Hematopoietic multipotent progenitor cell treated with erythropoietin and hydrocortisone succinate and interleukin-3 and kit ligand, for 8 days (in vitro differentiated cells): ENCODE measurements around the gene TP63.
"Not testable (repeated sequence)": the region's sequence is repeated elsewhere in the genome, so short reads cannot be mapped to it uniquely, and the experiment has no call there.

Source experiments
- DNase-seq: peaks from one replicate; pipeline ENCODE4 v3.0.0-alpha.2; 2015

The TP63 gene

GRCh38 chr3:189631373-189631408 lies at the start of gene TP63:
Gene TP63 (plus strand): TSS chr3:189631389. CDS start chr3:189631516, 127 bp downstream.
- no peak for DNase-seq

- no peak for DNase-seq
Measured at GRCh38 chr3:189582179-189582578, 49.0 kb upstream of the TP63 start.

GRCh38 chr3:189584645-189585044 lies 46.5 kb upstream of the TP63 start:
- no peak for DNase-seq

DNA sequence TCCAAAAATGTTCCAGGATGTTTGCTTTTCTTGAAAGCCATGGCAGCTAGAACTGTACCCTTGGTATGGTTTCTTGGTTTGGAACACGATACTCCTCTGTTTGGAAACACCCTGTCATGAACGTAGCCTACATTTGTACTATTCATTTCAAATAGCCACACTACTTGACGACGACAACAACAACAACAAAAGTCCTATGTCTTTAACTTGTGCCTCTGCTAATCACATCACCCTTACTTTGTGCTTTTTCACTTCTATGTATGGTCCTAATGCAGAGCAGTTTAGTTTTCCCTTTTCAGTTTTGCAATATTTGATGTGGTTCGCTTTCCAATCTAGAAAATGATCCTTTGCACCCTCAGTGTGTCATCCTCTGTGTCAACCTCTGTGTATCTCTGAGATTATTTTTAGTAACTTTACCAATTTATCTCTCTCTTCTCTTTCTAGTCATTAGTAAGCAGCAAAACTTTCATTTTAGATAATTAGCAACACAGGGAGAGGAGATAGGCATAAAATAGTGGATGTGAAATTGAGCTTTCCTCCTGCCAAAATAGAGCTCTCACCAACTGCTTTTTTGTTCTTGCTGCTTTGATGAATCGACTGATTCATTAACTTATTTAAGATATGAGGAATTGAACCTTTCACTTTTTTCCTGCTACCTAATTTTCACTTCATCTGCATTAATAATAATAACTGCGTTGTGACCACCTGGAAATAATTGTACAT lies 44.1 kb upstream of the TP63 start:
- DNase-seq, result no peak

- no peak for DNase-seq
Measured at GRCh38 chr3:189587664-189588040, 43.5 kb upstream of the TP63 start.

GRCh38 chr3:189588070-189588469 lies 43.1 kb upstream of the TP63 start:
- DNase-seq, result no peak

DNA sequence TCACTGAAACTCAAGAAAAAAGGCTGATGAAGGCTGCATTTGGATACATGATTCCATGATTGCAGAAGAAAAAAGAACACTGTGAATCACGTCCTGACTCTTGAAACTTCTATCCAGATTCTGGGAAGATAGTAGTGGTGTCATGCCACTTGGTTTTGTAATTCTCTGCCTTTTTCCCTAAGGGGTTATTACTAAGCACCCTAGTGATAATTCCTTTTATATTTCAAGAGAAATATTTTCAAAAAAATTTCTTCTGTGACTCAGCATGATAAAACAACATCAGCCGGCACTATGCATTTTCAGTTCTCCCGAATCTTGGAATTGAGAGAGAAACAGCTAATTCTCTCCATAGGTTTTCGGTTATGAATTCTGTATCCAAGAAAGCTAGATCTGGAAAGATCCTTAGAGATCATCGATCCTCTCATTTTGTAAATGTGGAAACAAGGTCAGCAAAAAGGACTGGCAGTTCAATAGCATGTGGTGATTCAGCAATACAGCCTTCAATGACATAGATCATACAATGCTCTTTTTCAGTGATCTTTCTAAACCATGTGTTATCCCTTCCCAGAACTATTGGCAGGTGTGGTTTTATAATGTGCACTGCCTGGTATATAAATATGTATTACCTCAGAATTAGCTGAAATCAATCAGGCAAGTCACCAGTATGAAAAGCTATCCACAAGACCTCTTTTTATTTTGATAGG lies 42.6 kb upstream of the TP63 start:
- no peak for DNase-seq

GRCh38 chr3:189589179-189589569 lies 42.0 kb upstream of the TP63 start:
- no peak for DNase-seq

DNA sequence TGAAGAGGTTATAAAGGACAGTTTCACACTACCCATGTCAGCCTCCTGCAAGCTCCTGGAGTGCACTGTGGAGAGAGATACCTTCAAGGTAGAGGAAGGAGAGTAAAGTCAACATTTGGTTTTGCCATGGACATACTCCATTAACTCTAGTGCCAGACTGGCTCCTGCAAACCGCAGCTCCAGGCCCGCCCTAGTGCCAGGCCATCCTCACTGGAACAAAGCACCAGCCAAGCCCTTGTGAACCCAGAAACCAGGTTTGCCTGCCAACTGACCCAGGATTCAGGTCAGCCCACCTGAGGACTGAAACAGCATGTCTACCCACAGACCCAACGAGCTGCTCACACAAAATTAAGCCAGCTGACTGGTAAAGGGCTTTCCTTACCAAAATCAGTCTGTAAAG lies 41.0 kb upstream of the TP63 start:
- no peak for DNase-seq

- no peak for DNase-seq
Measured at GRCh38 chr3:189593581-189593980, 37.6 kb upstream of the TP63 start.

DNA sequence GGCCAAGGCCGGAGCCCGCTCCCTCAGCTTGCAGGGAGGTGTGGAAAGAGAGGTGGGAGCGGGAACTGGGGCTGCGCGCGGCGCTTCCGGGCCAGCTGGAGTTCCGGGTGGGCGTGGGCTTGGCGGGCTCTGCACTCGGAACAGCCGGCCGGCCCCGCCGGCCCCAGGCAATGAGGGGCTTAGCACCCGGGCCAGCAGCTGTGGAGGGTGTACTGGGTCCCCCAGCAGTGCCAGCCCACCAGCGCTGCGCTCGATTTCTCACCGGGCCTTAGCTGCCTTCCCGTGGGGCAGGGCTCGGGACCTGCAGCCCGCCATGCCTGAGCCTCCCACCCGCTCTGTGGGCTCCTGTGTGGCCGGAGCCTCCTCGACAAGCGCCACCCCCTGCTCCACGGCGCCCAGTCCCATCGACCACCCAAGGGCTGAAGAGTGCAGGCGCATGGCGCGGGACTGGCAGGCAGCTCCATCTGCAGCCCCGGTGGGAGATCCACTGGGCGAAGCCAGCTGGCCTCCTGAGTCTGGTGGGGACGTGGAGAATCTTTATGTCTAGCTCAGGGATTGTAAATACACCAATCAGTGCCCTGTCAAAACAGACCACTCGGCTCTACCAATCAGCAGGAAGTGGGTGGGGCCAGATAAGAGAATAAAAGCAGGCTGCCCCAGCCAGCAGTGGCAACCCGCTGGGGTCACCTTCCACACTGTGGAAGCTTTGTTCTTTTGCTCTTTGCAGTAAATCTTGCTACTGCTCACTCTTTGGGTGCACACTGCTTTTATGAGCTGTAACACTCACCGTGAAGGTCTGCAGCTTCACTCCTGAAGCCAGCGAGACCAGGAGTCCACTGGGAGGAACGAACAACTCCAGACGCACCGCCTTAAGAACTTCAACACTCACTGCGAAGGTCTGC lies 34.9 kb upstream of the TP63 start:
- not testable (repeated sequence) for DNase-seq

DNA sequence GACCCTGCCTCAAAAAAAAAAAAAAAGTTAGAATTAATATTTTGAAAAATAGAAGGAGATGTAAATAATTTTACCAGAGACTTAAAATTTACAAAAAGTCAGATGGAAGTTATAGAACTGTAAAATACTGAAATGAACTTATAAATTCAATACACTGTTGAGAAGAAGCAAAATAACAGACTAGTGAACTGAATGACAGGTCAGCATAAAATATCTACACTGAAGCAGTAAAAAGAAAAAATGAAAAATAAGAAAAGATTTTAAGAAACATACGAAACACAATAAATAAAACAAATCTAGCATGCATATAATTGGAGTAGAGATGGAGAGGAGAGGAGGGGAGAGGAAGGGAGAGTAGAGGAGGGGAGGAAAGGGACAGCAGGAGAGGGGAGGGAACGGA lies 33.3 kb upstream of the TP63 start:
- no peak for DNase-seq

DNA sequence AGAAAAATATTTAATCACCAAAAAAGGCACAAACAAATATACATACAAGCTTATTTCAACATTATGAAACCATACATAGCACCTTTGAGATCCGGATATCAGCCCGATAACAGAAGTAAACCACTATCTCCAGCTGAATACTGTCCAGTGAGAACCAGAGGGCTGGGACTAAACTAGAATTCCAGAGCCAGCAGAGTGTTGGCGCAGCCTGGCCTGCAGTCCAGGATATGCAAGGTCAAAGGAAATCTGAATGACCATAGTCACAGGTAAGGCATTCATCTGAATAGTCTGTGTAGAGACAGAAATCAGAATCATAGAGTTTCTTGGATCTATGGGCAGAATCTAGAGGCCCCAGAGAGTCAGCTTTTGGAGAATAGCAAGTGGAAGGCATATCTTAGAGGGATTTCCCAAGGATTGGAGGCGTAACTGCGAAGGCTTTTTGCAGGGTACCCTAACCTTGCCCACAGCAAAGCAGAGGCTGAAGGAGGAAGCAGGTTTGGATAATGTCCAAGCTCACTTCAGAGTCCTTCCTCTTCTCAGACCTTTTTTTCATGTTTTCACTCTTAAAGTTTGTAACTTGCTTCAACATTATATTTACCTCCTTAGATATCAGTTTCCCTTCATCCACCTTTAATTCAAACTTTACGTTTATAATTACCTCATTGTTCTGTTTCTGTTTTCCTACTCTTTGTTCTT lies 32.5 kb upstream of the TP63 start:
- no peak for DNase-seq

- DNase-seq, result no peak
Measured at GRCh38 chr3:189602471-189602870, 28.7 kb upstream of the TP63 start.

GRCh38 chr3:189605717-189606116 lies 25.5 kb upstream of the TP63 start:
- DNase-seq, result no peak

DNA sequence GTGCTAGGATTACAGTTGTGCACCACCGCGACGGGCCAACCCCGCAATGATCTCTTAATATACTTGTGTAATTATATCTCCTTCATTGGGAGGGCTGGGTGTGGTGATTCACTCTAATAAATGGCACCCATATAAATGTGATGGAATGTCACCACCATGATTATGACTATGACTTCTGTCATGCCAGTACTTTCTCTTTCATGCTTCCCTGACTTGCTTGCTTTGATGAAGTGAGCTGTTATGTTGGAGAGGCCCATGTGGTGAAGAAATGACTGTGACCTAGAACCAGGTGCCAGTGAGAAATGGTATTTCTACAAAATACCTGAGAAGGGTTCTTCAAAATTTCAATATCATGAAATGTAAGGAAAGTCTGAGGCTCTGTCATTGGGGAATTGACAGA lies 24.4 kb upstream of the TP63 start:
- no peak for DNase-seq

- not testable (repeated sequence) for DNase-seq
Measured at GRCh38 chr3:189612641-189613040, 18.5 kb upstream of the TP63 start.

DNA sequence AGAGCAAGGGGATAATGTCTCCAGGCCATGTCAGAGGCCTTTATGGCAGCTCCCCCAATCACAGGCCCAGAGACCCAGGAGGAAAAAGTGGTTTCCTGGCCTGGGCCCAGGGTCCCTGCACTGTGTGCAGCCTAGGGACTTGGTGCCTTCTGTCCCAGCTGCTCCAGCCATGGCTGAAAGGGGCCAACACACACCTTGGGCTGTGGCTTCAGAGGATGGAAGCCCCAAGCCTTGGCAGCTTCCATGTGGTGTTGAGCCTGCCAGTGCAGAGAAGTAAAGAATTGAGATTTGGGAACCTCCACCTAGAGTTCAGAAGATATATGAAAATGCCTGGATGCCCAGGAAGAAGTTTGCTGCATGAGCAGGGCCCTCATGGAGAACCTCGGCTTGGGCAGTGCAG lies 18.1 kb upstream of the TP63 start:
- no peak for DNase-seq

GRCh38 chr3:189621948-189622603 lies 9.1 kb upstream of the TP63 start:
- DNase-seq, result no peak

DNA sequence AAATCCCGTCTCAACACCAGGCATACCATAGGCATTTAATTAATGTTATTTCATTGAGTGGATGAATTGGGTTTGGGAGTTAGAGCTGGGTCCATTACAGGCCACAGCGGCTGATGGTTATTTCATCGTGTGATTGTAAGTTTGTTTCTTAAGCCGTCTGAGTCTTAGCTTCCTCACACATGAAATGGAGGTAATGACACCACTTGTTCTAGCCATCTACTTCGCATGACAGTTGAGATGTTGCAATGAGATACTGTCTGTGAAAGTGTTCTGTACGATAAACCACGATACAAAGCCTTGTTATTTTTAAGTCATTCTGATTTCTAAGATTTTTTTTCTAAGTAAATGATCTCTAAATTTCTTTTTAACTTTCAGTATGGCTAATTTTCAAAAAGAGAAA lies 8.6 kb upstream of the TP63 start:
- no peak for DNase-seq

DNA sequence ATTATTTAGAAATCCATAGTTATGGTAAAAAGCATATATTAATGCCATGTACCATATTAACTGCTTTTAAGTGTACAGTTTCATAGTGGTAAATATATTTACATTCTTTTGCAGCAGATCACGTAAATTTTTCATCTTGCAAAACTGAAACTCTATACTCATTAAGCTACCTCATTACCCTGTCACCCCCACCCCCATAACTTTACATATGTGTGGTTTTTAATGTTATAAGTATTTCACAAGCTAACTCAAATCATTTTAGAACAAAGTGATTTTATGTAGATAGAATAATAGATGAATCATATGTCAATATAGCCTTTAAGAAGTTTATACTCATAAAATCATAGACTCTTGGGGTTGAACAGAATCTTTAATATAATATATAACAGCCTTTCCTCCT lies 7.1 kb upstream of the TP63 start:
- no peak for DNase-seq

GRCh38 chr3:189625071-189625470 lies 6.1 kb upstream of the TP63 start:
- DNase-seq, result no peak

- DNase-seq, result no peak
Measured at GRCh38 chr3:189625572-189625971, 5.6 kb upstream of the TP63 start.
